ENCODE measurements around the gene RMND5B. TPM values are rescaled to one million over a fixed set of nuclear protein-coding genes. Genes with fewer than 3 reads are reported as not detected.
A peak's percentile ranks its signal among the peaks of the same experiment; 100 is the strongest.
"Not testable (repeated sequence)": the region's sequence is repeated elsewhere in the genome, so short reads cannot be mapped to it uniquely, and the experiment has no call there.

RMND5B gene
- total and polyA plus RNA-seq, 10 of the 15 experiments (the other 5 are each of a cell fraction or from before 2014, with no cell fraction given), result 1.6 to 50.7 (median 30.9) TPM

DNA sequence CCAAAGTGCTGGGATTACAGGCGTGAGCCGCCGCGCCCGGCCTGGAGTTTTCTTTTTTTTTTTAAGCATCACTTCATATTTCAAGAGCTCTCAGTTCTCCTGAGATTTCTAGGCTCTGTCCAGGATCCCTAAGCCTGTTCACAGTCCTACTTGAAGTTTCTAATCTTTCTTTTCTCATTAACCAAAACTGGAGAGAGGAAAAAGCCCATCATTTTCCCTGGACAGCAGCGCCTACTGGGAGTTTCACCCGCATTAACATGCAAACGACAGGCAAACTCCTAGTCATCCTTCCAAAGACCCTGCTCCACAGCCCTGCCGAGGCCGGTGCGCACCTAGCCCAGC lies 609 bp upstream of the RMND5B start:
- Histone ChIP-seq H3K9ac (ENCODE audit: control insufficient read depth, insufficient read depth, low read length) (peak overlapping the region; percentile 96), H3K4me2 (ENCODE audit: control insufficient read depth, insufficient read depth) (peak overlapping the region; percentile 86), H3K27ac (ENCODE audit: control insufficient read depth, insufficient read depth) (peak overlapping the region; percentile 94), H3K79me2 (ENCODE audit: control insufficient read depth, insufficient read depth, low read length) (peaks cover 19% of the 10 kb centered on the region), H3K4me3 (peak overlapping the region; percentile 98), H2AFZ (ENCODE audit: control insufficient read depth, low read depth, low read length) (peak overlapping the region; percentile 84)
- FAIRE-seq, result peak; percentile 7
- WGBS (ENCODE audit: insufficient coverage, insufficient replicate concordance, low lambda C conversion rate, missing lambda C conversion rate), result 6% methylated on average over 11 of the region's 11 CpGs
- H3K9me3 ChIP-seq (replicated peaks; ENCODE audit: control insufficient read depth, insufficient read depth, low read length); in situ Hi-C loops (cut with MboI); H4K20me1 ChIP-seq (ENCODE audit: control insufficient read depth, insufficient read depth); ATAC-seq; DNase-seq (ENCODE audit: low read depth, low spot score); H3K36me3 ChIP-seq (ENCODE audit: control insufficient read depth in 2 of 2, insufficient read depth in 2 of 2, low read length in 1 of 2); H3K27me3 ChIP-seq (replicated peaks in 1 of 2; ENCODE audit: control insufficient read depth in 2 of 2, insufficient read depth in 2 of 2, low read length in 1 of 2); intact Hi-C loops (cut with micrococcal nuclease; ENCODE audit: unreplicated experiment); H3K4me1 ChIP-seq (ENCODE audit: control insufficient read depth, insufficient read depth, low read length); RAD21 ChIA-PET (ENCODE audit: unreplicated experiment); SMC1A ChIA-PET (ENCODE audit: uncharacterized antibody, unreplicated experiment): not testable (repeated sequence)
- ChIA-PET CTCF (interaction anchor here (1.0 to 1.7 kb wide), 3 partner anchors 9 to 16 kb away, joined by 3 to 8 read pairs (median 7); no protein-coding TSS in a partner anchor), POLR2A (interaction anchor here (0.6 to 1.8 kb wide), 6 partner anchors 9 to 23 kb away, joined by 3 to 5 read pairs (median 3); partner anchors contain the start of gene NHP2)
- BruUV-seq (replicated peaks), result TSS peak; percentile 90

DNA sequence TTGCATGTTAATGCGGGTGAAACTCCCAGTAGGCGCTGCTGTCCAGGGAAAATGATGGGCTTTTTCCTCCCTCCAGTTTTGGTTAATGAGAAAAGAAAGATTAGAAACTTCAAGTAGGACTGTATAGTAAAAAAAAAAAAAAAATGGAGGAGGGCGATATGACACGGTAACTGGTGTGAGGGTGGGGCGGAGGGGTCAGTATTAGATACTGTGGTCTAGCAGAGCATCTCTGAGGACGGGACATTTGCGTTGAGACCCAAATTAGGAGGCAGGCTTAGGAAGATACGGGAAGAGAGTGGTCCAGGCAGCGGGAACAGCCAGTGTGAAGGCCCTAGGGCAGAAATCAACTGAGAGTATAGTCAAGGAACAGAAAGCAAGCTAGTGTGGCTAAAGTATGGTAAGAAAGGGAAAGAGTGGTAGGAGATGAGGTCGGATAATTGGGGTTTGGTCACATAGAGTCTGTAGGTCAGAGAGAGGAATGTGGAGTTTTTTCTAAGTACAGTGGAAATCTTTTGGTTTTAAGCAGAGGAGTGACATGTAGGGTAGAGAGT lies 707 bp downstream of the RMND5B start:
- SMC1A ChIA-PET (ENCODE audit: uncharacterized antibody, unreplicated experiment), result interaction anchor here (0.8 to 1.7 kb wide), 3 partner anchors 11 to 18 kb away, joined by 3 to 7 read pairs (median 3); no protein-coding TSS in a partner anchor
- Histone ChIP-seq H3K9ac (ENCODE audit: control insufficient read depth, insufficient read depth, low read length) (peak overlapping the region; percentile 96), H2AFZ (ENCODE audit: control insufficient read depth, low read depth, low read length) (peak overlapping the region; percentile 62; the same call in 1 of the 2 replicates), H3K36me3 (ENCODE audit: control insufficient read depth in 2 of 2, insufficient read depth in 2 of 2, low read length in 1 of 2) (peaks cover 0 to 5% of the 10 kb centered on the region in 2 experiments; a peak in 1 of 4 replicates), H3K4me1 (ENCODE audit: control insufficient read depth, insufficient read depth, low read length) (peaks cover 4% of the 10 kb centered on the region; the same call in 1 of the 2 replicates), H3K27me3 (replicated peaks in 1 of 2; ENCODE audit: control insufficient read depth in 2 of 2, insufficient read depth in 2 of 2, low read length in 1 of 2) (no peaks in the 10 kb centered on the region), H3K27ac (ENCODE audit: control insufficient read depth, insufficient read depth) (peak overlapping the region; percentile 94), H4K20me1 (ENCODE audit: control insufficient read depth, insufficient read depth) (no peaks in the 10 kb centered on the region), H3K4me3 (peak overlapping the region; percentile 98), H3K4me2 (ENCODE audit: control insufficient read depth, insufficient read depth) (peak overlapping the region; percentile 92), H3K79me2 (ENCODE audit: control insufficient read depth, insufficient read depth, low read length) (peaks cover 19% of the 10 kb centered on the region), H3K9me3 (replicated peaks; ENCODE audit: control insufficient read depth, insufficient read depth, low read length) (no peaks in the 10 kb centered on the region)
- TF ChIP-seq HCFC1 (IDR thresholded peaks at IDR 0.05; ENCODE audit: low read length) (no peak), E2F8 (IDR thresholded peaks at IDR 0.05; ENCODE audit: low read depth, partially characterized antibody) (no peak), YY1 (IDR thresholded peaks at IDR 0.05; ENCODE audit: low read depth, low read length) (0 out of 2 replicates have a peak, but pooled peaks have one; percentile 14), BMI1 (IDR thresholded peaks at IDR 0.05; ENCODE audit: borderline replicate concordance) (no peak), EED (IDR thresholded peaks at IDR 0.05; ENCODE audit: low read depth) (no peak), NBN (IDR thresholded peaks at IDR 0.05) (0 out of 2 replicates have a peak, but pooled peaks have one; percentile 20), IRF4 (IDR thresholded peaks at IDR 0.05; ENCODE audit: low read depth, low read length) (no peak), ZBED1 (IDR thresholded peaks at IDR 0.05; ENCODE audit: borderline replicate concordance) (no peak), SPI1 (IDR thresholded peaks at IDR 0.05; ENCODE audit: borderline replicate concordance, insufficient read depth, low read depth, low read length) (no peak), CHD2 (IDR thresholded peaks at IDR 0.05; ENCODE audit: borderline replicate concordance, low read depth, low read length) (no peak), JUNB (IDR thresholded peaks at IDR 0.05) (no peak), RUNX3 (IDR thresholded peaks at IDR 0.05; ENCODE audit: low read length) (no peak)
- 10% methylated on average over 10 of the region's 10 CpGs for WGBS (ENCODE audit: insufficient coverage, insufficient replicate concordance, low lambda C conversion rate, missing lambda C conversion rate)
- POLR2A ChIA-PET, result interaction anchor here (0.8 to 2.0 kb wide), 5 partner anchors 10 to 19 kb away, joined by 3 to 7 read pairs (median 3); no protein-coding TSS in a partner anchor
- peak; percentile 32 for ATAC-seq
- RAD21 ChIA-PET (ENCODE audit: unreplicated experiment), result interaction anchor here (0.9 to 1.6 kb wide), 3 partner anchors 14 to 22 kb away, joined by 3 to 4 read pairs (median 3); partner anchors contain the start of gene NHP2
- no TSS peak for BruUV-seq (replicated peaks)
- no peak for DNase-seq (ENCODE audit: low read depth, low spot score)
- FAIRE-seq, result peak; percentile 96
- CTCF ChIA-PET, result interaction anchor here (1.0 to 1.9 kb wide), 3 partner anchors 11 to 57 kb away, joined by 3 to 11 read pairs (median 3); no protein-coding TSS in a partner anchor
- in situ Hi-C loops (cut with MboI), result no loop called here
- intact Hi-C loops (cut with micrococcal nuclease; ENCODE audit: unreplicated experiment), result no loop called here

Data from GM12878 (cell line).